GM19324 (cell line): ENCODE measurements around the gene HHAT.

ENCODE experiments used
- ATAC-seq: cut with Tn5 transposase; IDR thresholded peaks from one replicate; pipeline ENCODE4 v1.9.1; 2021; ENCODE audit warnings: mild to moderate bottlenecking, moderate library complexity; ENCODE audit not compliant: unreplicated experiment, low FRiP score

HHAT gene

GRCh38 chr1:210698661-210699060, 370.0 kb downstream of the HHAT start:
- no peak for ATAC-seq

- no peak for ATAC-seq
Observed at GRCh38 chr1:210700083-210700482, 371.4 kb downstream of the HHAT start.

DNA sequence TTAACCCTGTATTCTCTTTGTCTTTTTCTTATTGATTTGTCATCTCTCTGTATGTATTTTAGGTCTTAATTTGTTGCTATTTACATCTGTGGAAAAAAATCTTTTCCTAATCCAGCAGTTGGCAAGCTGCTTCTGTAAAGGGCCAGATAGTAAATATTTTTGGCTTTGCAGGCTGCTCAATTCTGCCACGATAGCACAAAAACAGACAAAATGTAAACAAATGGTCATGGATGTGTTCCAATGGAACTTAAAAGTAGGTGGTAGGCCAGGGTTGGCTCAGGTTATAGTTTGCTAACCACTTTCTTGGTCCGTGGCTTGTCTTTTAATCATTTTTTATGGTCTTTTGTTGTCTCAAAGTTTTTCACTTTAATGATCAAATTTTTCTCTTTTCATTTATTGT, 371.8 kb downstream of the HHAT start:
- no peak for ATAC-seq

DNA sequence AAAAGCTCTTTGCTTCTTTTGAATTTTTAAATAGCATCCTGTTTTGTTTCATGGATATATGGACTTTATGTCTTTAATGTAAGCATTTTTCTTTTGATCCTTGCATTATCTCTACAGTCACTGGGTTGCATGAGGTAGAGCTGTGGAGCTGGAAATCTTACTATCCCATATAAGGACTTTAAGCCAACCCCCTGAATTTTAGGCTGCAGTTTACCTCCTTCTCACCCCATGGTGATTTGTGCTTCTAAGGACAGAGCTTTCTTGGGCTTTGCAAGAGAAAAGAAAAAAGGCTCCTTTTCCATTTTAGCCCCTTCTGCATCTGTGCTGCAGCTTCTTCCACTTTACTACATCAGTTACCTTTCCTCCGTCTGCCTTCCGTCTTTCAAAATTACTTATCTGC, 373.8 kb downstream of the HHAT start:
- no peak for ATAC-seq

- ATAC-seq, result no peak
Observed at GRCh38 chr1:210703593-210703992, 374.9 kb downstream of the HHAT start.

GRCh38 chr1:210705086-210705485, 376.4 kb downstream of the HHAT start:
- ATAC-seq, result no peak

DNA sequence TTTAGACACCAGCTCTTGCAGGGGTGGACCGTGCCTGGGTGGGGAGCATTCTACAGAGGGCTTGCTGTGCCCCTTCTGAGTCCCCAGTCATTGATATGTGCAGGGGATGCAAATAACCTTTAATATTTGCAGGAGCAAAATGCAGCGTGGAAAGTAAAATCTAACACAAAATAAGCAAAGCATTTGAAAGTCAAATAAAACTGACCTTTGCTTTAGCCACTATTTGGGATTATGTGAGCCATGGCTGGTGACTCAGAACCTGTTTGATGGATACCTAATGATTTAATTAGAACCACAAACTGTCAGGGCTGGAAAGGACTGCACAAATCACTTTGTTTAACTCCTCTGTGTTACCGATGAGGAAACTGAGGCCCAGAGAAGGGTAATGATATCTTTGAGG, 377.5 kb downstream of the HHAT start:
- ATAC-seq, result no peak

DNA sequence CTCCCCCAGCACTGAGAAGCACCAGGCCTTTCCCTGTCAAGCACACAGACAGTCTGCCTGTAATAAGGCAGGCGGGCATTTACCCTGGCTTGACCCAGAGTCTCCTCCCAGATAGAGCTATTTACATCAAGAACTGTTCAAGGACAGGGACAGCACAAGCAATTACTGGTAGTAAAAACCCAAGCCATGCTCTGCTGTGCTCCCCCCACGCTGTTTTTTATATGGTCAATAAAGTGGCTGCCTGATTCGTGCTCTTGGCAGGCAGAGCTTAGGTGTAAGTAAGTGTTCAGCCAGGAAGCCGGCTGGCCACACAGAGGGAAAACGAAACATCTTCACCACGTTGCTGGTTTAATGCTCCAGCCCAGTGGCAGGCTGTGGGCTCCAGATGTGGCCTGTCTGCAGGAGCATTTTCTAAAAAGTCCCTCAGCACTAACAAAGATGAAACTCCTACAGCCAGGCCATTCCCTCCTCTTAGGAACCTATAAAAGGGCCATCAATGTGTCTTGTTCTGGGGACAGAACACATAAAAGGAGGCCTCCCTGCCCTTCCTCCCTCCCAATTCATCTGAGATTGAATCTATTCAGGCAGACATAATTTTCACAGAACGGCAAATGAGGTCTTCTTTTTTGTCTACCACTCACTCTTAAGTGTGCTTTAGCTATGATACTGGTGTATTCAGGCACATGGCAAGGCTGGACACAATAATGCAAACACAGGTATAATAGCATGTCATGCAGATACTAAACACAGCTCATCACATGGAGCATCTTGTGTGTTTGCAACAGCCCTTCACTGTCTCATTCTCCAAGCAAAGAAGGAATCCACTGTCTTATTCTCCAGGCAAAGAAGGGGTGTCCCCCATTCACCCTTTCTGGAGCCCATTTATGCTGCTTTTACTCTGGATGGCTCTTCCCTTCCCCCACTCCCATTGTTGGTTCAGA, 378.9 kb downstream of the HHAT start:
- ATAC-seq, result no peak

DNA sequence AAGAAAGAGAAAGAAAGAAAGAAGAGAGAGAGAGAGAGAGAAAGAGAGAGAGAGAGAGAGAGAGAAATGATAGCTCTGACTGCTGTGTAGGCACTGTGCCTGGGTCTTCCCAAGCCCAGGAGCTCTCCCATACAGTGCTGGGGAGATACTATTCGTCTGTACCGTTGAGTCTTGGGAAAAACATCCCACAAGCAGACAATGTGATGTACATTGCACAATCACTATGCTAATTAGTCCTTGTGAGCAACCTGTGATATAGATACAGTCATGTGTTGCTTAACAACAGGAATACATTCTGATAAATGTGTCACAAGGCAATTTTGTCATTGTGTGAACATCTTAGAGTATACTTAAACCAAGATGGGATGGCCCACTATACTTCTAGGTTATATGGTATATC, 381.0 kb downstream of the HHAT start:
- no peak for ATAC-seq

DNA sequence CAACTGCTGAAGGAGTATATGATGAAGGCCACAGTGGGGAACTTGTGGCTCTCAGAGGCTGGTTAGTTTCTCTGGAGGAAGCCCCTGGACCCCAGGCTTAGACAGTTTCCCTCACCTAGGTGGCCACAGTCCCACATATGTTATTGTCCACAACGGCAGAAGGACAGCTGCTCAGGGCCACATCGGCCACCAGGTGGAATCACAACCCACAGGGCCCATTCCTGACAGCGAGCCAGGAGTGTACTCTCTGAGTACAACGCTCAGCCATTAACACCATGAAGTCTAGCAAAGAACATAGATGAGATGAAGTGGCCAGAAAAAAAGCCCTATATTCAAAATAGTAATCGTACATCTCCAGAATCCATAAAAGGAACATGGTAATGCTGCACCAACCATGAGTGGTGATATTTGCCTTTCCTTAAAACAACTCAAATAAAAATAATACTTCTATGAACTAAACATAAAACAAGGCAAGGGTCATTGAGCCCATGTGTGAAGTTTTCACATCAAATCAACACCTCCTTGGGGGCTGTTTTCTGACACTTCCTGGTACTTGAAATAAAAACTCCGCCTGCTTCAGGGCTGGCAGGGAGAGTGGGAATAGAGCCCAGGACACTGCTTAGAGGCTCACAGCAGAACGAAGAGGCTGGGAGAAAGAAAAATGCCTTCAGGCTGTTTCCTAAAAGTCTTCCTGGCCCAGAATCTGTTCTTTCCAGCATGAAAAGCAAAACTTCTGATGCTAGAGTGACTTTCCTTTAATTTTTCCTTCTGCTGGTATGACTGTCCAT, 383.3 kb downstream of the HHAT start:
- no peak for ATAC-seq

DNA sequence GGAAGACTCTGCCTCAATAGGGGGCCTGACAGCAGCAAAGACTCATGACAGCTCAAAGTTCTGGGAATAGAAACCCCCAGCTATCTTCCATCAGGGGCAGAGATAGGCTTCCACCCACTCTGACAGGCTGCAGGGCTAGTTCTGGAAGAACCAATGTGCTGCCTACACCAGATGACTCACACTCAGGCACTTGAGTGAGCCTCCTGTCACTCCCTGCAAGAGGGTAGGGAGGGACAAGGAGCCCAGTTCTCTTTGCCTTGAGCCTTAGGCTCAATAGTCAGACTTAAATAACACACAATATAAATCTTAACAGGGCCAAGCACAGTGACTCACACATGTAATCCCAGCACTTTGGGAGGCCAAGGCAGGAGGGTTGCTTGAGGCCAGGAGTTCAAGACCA, 386.4 kb downstream of the HHAT start:
- ATAC-seq, result no peak

- no peak for ATAC-seq
Observed at GRCh38 chr1:210722410-210723081, 393.8 kb downstream of the HHAT start.

DNA sequence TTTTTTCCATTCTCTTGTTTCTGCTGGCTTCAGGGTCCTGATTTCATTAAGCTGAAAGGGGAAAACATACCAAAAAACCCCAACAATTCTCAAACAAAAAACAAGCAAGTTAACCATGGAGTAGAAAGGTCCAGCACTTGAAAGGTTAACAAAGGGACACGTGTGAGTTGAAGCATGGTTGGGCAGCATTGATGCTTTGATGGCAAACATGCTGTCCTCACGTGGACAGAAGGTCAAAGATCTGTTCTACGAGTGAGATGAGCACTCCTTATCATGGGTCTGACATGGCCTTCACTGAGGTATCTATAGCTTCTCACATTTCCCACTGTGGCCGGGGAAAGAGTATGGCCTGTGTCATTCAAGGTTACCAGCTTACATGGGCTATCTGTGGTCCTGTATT, 394.9 kb downstream of the HHAT start:
- no peak for ATAC-seq

DNA sequence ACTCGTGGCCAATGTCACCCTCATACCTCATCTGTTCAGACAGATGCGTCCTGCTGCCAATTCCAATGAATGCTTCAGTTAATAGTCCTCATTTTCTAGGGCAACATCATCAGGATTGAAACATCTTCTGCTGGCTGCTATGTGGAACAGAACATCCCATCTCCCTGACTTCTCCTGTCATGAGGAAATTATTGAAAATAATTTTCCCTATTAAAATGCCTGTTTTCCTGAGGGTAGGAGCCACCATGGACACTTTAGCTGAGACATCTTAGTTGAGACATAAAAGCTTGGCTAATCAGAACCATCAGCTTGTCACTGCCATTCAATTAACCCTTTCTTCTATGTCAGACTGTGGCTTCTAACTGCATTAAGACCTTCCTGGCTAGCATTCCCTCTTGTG, 396.1 kb downstream of the HHAT start:
- ATAC-seq, result no peak
